GM12878 (cell line): ENCODE results near the gene STEAP1B. TPM values are rescaled to one million over a fixed set of nuclear protein-coding genes. Genes with fewer than 3 reads are reported as not detected.

Source experiments
- ATAC-seq: fragments of 200-7000 bp; cut with Tn5 transposase; 3 replicates; pipeline ENCODE4 v1.9.1; 2020; ENCODE audit warnings: mild to moderate bottlenecking, moderate library complexity
- BruUV-seq: library from RNA; stranded (reverse); fragments of 400-500 nt; replicated peaks from 2 replicates; lab custom pipeline; 2021; lab: Mats Ljungman, UMichigan
- CTCF ChIA-PET: fragments of 300-600 bp; sonication (Branson Sonifier 250); formaldehyde crosslinking; extraction: SDS; loops from one replicate; lab custom pipeline; 2021; ENCODE audit warnings: inconsistent platforms; lab: Yijun Ruan, JAX
- POLR2A ChIA-PET: fragments of 350-600 bp; formaldehyde crosslinking; extraction: SDS; loops from one replicate; lab custom pipeline; 2021; ENCODE audit warnings: inconsistent platforms; lab: Charles Lee
- RAD21 ChIA-PET: fragments of 300-600 bp; sonication (Branson Sonifier 250); formaldehyde crosslinking; loops from one replicate; lab custom pipeline; 2023; ENCODE audit warnings: antibody characterized with exemption; ENCODE audit not compliant: unreplicated experiment; lab: Charles Lee
- SMC1A ChIA-PET: fragments of 300-600 bp; sonication (Branson Sonifier 250); formaldehyde crosslinking; loops from one replicate; lab custom pipeline; 2023; ENCODE audit not compliant: unreplicated experiment, uncharacterized antibody; lab: Charles Lee
- DNase-seq: peaks from one replicate; pipeline ENCODE4 v3.0.0-alpha.2; 2011; ENCODE audit warnings: low read depth, low spot score
- FAIRE-seq: peaks from 3 replicates; lab custom pipeline; 2011; peaks lifted over from hg19 to GRCh38; lab: Jason Lieb, UNC
- H2AFZ ChIP-seq: 2 replicates; pipeline ENCODE4 v1.6.0; 2011; ENCODE audit warnings: low read depth, low read length, control low read depth; ENCODE audit not compliant: control insufficient read depth
- H3K27ac ChIP-seq: 2 replicates; pipeline ENCODE4 v1.5.1; 2011; ENCODE audit warnings: control low read depth; ENCODE audit not compliant: control insufficient read depth, insufficient read depth
- H3K27me3 ChIP-seq, 2 experiments: replicated peaks in 1 of 2; 2 replicates each; pipeline versions ENCODE4 v1.6.0 to v1.6.1; 2011; ENCODE audit warnings: low read length in 1 of 2; ENCODE audit not compliant: control insufficient read depth in 2 of 2, insufficient read depth in 2 of 2
- H3K36me3 ChIP-seq, 2 experiments: 2 replicates each; pipeline ENCODE4 v1.5.1; 2011; ENCODE audit warnings: low read length in 1 of 2; ENCODE audit not compliant: control insufficient read depth in 2 of 2, insufficient read depth in 2 of 2
- H3K4me1 ChIP-seq: 2 replicates; pipeline ENCODE4 v1.6.1; 2011; ENCODE audit warnings: mild to moderate bottlenecking, low read length, moderate library complexity, mixed read lengths; ENCODE audit not compliant: control insufficient read depth, insufficient read depth
- H3K4me2 ChIP-seq: 2 replicates; pipeline ENCODE4 v1.6.0; 2011; ENCODE audit warnings: control low read depth; ENCODE audit not compliant: control insufficient read depth, insufficient read depth
- H3K4me3 ChIP-seq: fragments of 200-600 bp; sonication (generic); 2 replicates; pipeline ENCODE4 v1.5.1; 2016
- H3K79me2 ChIP-seq: 2 replicates; pipeline ENCODE4 v1.6.0; 2011; ENCODE audit warnings: low read length; ENCODE audit not compliant: control insufficient read depth, insufficient read depth
- H3K9ac ChIP-seq: 2 replicates; pipeline ENCODE4 v1.8.0; 2011; ENCODE audit warnings: low read length, control low read depth, mixed read lengths; ENCODE audit not compliant: control insufficient read depth, insufficient read depth
- H3K9me3 ChIP-seq: replicated peaks from 3 replicates; pipeline ENCODE4 v1.5.1; 2011; ENCODE audit warnings: mild to moderate bottlenecking, low read length; ENCODE audit not compliant: control insufficient read depth, insufficient read depth
- H4K20me1 ChIP-seq: 2 replicates; pipeline ENCODE4 v1.6.0; 2011; ENCODE audit not compliant: control insufficient read depth, insufficient read depth
- BACH1 ChIP-seq: fragments of 450-650 bp; IDR thresholded peaks from 2 replicates; pipeline ENCODE4 v1.6.1; 2017; ENCODE audit warnings: mild to moderate bottlenecking, borderline replicate concordance
- BRCA1 ChIP-seq: IDR thresholded peaks from 2 replicates; pipeline ENCODE4 v1.6.1; 2011; ENCODE audit warnings: low read depth, low read length, improper control_type of control experiment
- CREB1 ChIP-seq: IDR thresholded peaks from 2 replicates; pipeline ENCODE4 v1.6.1; 2012; ENCODE audit warnings: low read depth, mild to moderate bottlenecking, inconsistent platforms
- EP300 ChIP-seq, 2 experiments: fragments of 150-350 bp in 1 of 2; IDR thresholded peaks; 2 replicates each; pipeline ENCODE4 v1.6.1; 2011 to 2012; ENCODE audit warnings: low read depth in 2 of 2, low read length in 2 of 2, borderline replicate concordance in 1 of 2, improper control_type of control experiment in 1 of 2, inconsistent platforms in 1 of 2; ENCODE audit not compliant: control insufficient read depth in 1 of 2
- GABPA ChIP-seq: IDR thresholded peaks from 2 replicates; pipeline ENCODE4 v1.6.1; 2014; ENCODE audit warnings: antibody characterized with exemption, low read depth, mild to moderate bottlenecking, inconsistent platforms
- GATAD2B ChIP-seq: fragments of 450-650 bp; conservative IDR thresholded peaks from 2 replicates; pipeline ENCODE4 v1.6.1; 2017; ENCODE audit warnings: low read depth, mild to moderate bottlenecking, moderate library complexity
- JUND ChIP-seq: IDR thresholded peaks from 2 replicates; pipeline ENCODE4 v1.6.1; 2012; ENCODE audit warnings: low read depth, mild to moderate bottlenecking, low read length, improper control_type of control experiment, moderate library complexity
- KDM1A ChIP-seq: fragments of 200-600 bp; sonication (generic); IDR thresholded peaks from 2 replicates; pipeline ENCODE4 v1.6.1; 2016; ENCODE audit warnings: borderline replicate concordance
- MTA2 ChIP-seq: fragments of 450-650 bp; IDR thresholded peaks from 2 replicates; pipeline ENCODE4 v1.6.1; 2016; ENCODE audit warnings: low read depth, mild to moderate bottlenecking, moderate library complexity
- PAX5 ChIP-seq: IDR thresholded peaks from 2 replicates; pipeline ENCODE4 v1.6.1; 2011; ENCODE audit warnings: low read depth, low read length, borderline replicate concordance
- PAX8 ChIP-seq: fragments of 450-650 bp; IDR thresholded peaks from 2 replicates; pipeline ENCODE4 v1.6.1; 2017; ENCODE audit warnings: mild to moderate bottlenecking, moderate library complexity
- SREBF2 ChIP-seq: IDR thresholded peaks from 2 replicates; pipeline ENCODE4 v1.6.1; 2012; ENCODE audit warnings: mild to moderate bottlenecking, low read length
- SRF ChIP-seq, 2 experiments: IDR thresholded peaks; 2 replicates each; pipeline ENCODE4 v1.6.1; 2011; ENCODE audit warnings: low read depth in 2 of 2, low read length in 2 of 2, mild to moderate bottlenecking in 1 of 2, moderate library complexity in 1 of 2
- ZNF24 ChIP-seq: fragments of 450-650 bp; IDR thresholded peaks from 2 replicates; pipeline ENCODE4 v1.6.1; 2017; ENCODE audit warnings: antibody characterized with exemption, mild to moderate bottlenecking
- WGBS: methylation state at CpG from one replicate; pipeline ENCODE4 v1.1.6; 2016; ENCODE audit warnings: low lambda C conversion rate; ENCODE audit not compliant: insufficient replicate concordance, insufficient coverage; ENCODE audit errors: missing lambda C conversion rate; 5-methylcytosine and 5-hydroxymethylcytosine counted together
- in situ Hi-C: fragments of 300-500 bp; cut with MboI; formaldehyde crosslinking; loops from 9 replicates; pipeline ENCODE4 v1.14.3; 2018; ENCODE audit warnings: mixed read lengths
- intact Hi-C: fragments of 100-400 bp; cut with micrococcal nuclease; formaldehyde crosslinking; loops from one replicate; pipeline ENCODE4 v1.14.2; 2022; ENCODE audit not compliant: unreplicated experiment
- polyA plus RNA-seq, 11 experiments: library from polyadenylated mRNA; depleted of rRNA in 4 of 11; unstranded in 6 of 11; stranded (reverse) in 5 of 11; fragments of >200 nt; fragmentation: Nextera tagmentation in 4 of 11; fragmentation: Illumina TruSeq in 1 of 11; extraction: Ambion mirVana in 4 of 11; extraction: Trizol in 1 of 11; gene quantifications; 1 replicate in 1 of 11; 2 replicates in 10 of 11; pipeline versions ENCODE4 v1.2.1 to v1.2.3, GENCODE V29; 2011 to 2016; ENCODE audit warnings: inconsistent platforms in 2 of 11, missing spikeins in 2 of 11, low read depth in 1 of 11
- total RNA-seq, 4 experiments: library from RNA; depleted of rRNA in 3 of 4; stranded (reverse); fragments of >200 nt in 3 of 4; fragmentation: Illumina TruSeq in 1 of 4; extraction: Trizol in 1 of 4; gene quantifications; 2 replicates each; pipeline versions ENCODE4 v1.2.1 to v1.2.3, GENCODE V29; 2013 to 2021
- TF ChIP-seq, protein P1 (sequence below): fragments of 450-650 bp; IDR thresholded peaks from 2 replicates; pipeline ENCODE4 v1.6.1; 2016; ENCODE audit warnings: mild to moderate bottlenecking
- TF ChIP-seq, protein P2 (sequence below): IDR thresholded peaks from 2 replicates; pipeline ENCODE4 v1.6.1; 2012; ENCODE audit warnings: low read length, inconsistent platforms

STEAP1B gene
- total and polyA plus RNA-seq, 10 of the 15 experiments (the other 5 are each of a cell fraction or from before 2014, with no cell fraction given): 0.14 TPM; not detected in 9

- no TSS peak for BruUV-seq
- Histone ChIP-seq H3K36me3 (no peaks in the 10 kb centered on the region), H3K4me3 (no peak overlapping the region), H3K9ac (no peak overlapping the region), H4K20me1 (no peaks in the 10 kb centered on the region), H3K4me2 (no peak overlapping the region), H3K4me1 (peaks cover 32% of the 10 kb centered on the region), H3K9me3 (no peaks in the 10 kb centered on the region), H2AFZ (no peak overlapping the region), H3K79me2 (no peaks in the 10 kb centered on the region), H3K27ac (no peak overlapping the region), H3K27me3 (no peaks in the 10 kb centered on the region)
- no peak for ATAC-seq
- ChIA-PET CTCF (interaction anchor here (1.0 to 3.5 kb wide), 2 partner anchors 11 to 331 kb away, joined by 8 to 12 read pairs; no protein-coding TSS in a partner anchor), RAD21 (interaction anchor here (0.7 kb wide), 1 partner anchor 55 kb away, joined by 3 read pairs; no protein-coding TSS in a partner anchor), SMC1A (interaction anchor here (1.3 kb wide), 1 partner anchor 359 kb away, joined by 3 read pairs; no protein-coding TSS in a partner anchor), POLR2A (no interaction called here)
- TF ChIP-seq KDM1A (no peak), PAX8 (no peak), ZNF24 (no peak)
- intact Hi-C loops: loop anchor here (10.0 kb wide), 1 partner anchor 496 kb away; the partner anchor contains the start of gene CDCA7L
- FAIRE-seq: no peak
- in situ Hi-C loops: no loop called here
- 74% methylated on average over 3 of the region's 3 CpGs for WGBS
- no peak for DNase-seq
These were observed 58.8 kb downstream of the STEAP1B start for GRCh38 chr7:22441157-22441556.

- DNase-seq (no peak), ATAC-seq (peak; percentile 75), FAIRE-seq (peak; percentile 49)
- H3K36me3 ChIP-seq: no peaks in the 10 kb centered on the region
- H3K9me3 ChIP-seq: no peaks in the 10 kb centered on the region
- H3K27ac ChIP-seq: no peak overlapping the region
- peak overlapping the region; percentile 41 for H3K4me2 ChIP-seq
- no peak overlapping the region for H3K9ac ChIP-seq
- no peaks in the 10 kb centered on the region for H4K20me1 ChIP-seq
- BruUV-seq: no TSS peak
- intact Hi-C loops (no loop called here), in situ Hi-C loops (no loop called here)
- H3K4me1 ChIP-seq: peaks cover 21% of the 10 kb centered on the region
- 17% methylated on average over 3 of the region's 3 CpGs for whole genome bisulfite sequencing
- no peak overlapping the region for H2AFZ ChIP-seq
- H3K27me3 ChIP-seq: no peaks in the 10 kb centered on the region
- ChIA-PET POLR2A (interaction anchor here (1.0 to 1.5 kb wide), 2 partner anchors 8 to 11 kb away, joined by 4 to 5 read pairs; no protein-coding TSS in a partner anchor), SMC1A (interaction anchor here (0.6 to 3.0 kb wide), 14 partner anchors 8 to 329 kb away, joined by 3 to 24 read pairs (median 4); no protein-coding TSS in a partner anchor), CTCF (interaction anchor here (1.3 to 3.5 kb wide), 6 partner anchors 11 to 328 kb away, joined by 3 to 17 read pairs (median 5); no protein-coding TSS in a partner anchor), RAD21 (interaction anchor here (1.2 to 1.7 kb wide), 4 partner anchors 8 to 16 kb away, joined by 3 to 6 read pairs (median 4); no protein-coding TSS in a partner anchor)
- no peak overlapping the region for H3K4me3 ChIP-seq
- H3K79me2 ChIP-seq: no peaks in the 10 kb centered on the region
- TF ChIP-seq BACH1: no peak
- TF ChIP-seq MTA2: peak; percentile 48; the same call in 1 of the 2 replicates
- no peak for TF ChIP-seq BRCA1
- TF ChIP-seq, protein P1, sequence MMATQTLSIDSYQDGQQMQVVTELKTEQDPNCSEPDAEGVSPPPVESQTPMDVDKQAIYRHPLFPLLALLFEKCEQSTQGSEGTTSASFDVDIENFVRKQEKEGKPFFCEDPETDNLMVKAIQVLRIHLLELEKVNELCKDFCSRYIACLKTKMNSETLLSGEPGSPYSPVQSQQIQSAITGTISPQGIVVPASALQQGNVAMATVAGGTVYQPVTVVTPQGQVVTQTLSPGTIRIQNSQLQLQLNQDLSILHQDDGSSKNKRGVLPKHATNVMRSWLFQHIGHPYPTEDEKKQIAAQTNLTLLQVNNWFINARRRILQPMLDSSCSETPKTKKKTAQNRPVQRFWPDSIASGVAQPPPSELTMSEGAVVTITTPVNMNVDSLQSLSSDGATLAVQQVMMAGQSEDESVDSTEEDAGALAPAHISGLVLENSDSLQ: no peak
- TF ChIP-seq, protein P2, sequence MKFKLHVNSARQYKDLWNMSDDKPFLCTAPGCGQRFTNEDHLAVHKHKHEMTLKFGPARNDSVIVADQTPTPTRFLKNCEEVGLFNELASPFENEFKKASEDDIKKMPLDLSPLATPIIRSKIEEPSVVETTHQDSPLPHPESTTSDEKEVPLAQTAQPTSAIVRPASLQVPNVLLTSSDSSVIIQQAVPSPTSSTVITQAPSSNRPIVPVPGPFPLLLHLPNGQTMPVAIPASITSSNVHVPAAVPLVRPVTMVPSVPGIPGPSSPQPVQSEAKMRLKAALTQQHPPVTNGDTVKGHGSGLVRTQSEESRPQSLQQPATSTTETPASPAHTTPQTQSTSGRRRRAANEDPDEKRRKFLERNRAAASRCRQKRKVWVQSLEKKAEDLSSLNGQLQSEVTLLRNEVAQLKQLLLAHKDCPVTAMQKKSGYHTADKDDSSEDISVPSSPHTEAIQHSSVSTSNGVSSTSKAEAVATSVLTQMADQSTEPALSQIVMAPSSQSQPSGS: 0 out of 2 replicates have a peak, but pooled peaks have one; percentile 22
- no peak for TF ChIP-seq GATAD2B
- TF ChIP-seq GABPA: no peak
- TF ChIP-seq PAX5: 0 out of 2 replicates have a peak, but pooled peaks have one; percentile 11
- peak; percentile 68 to 69; a peak in 2 of 4 replicates for TF ChIP-seq EP300 (IDR thresholded peaks at IDR 0.05; ENCODE audit: borderline replicate concordance in 1 of 2, control insufficient read depth in 1 of 2, low read depth in 2 of 2, low read length in 2 of 2)
- no peak for TF ChIP-seq JUND
- TF ChIP-seq SREBF2: no peak
- TF ChIP-seq CREB1: peak; percentile 40; the same call in 1 of the 2 replicates
- TF ChIP-seq SRF (IDR thresholded peaks at IDR 0.05; ENCODE audit: low read depth in 2 of 2, low read length in 2 of 2): no peak
These were observed 61.0 kb downstream of the STEAP1B start for GRCh38 chr7:22438994-22439393.
